ENCODE data around the gene XYLT1. TPM values are rescaled to one million over a fixed set of nuclear protein-coding genes. Genes with fewer than 3 reads are reported as not detected.

The XYLT1 gene
- total RNA-seq, 1 donor from 2014 or later = 27.3 TPM

DNA sequence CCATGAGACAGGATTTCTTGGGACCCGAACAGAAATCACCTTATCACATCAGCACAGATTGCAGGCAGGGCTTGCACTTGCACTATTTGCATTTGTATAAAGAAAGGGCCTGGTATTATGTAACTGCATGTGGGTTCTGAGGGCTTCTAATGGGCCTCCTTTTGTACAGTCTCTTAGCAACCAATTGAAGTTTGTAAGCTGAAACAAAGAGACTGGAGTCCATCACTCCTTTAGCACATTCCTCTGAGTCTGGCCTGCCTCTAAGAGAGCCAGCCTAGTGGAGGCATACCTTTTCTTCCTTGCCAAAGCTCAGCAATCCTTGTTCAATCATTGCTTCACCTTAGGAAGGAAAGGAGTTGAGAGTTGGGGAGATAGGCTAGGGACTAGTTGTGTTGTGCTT is 387.1 kb downstream of the XYLT1 start:
- Histone ChIP-seq H3K36me3 (no peaks in the 10 kb centered on the region), H3K4me1 (no peaks in the 10 kb centered on the region), H3K27ac (no peak overlapping the region), H3K9me3 (no peaks in the 10 kb centered on the region), H3K27me3 (no peaks in the 10 kb centered on the region), H3K4me3 (no peak overlapping the region)
- intact Hi-C loops (cut with DNase I) = no loop called here
- DNase-seq (ENCODE audit: extremely low spot score in 2 of 2) = no peak
- TF ChIP-seq POLR2A (IDR thresholded peaks at IDR 0.05) = no peak
- no peak for TF ChIP-seq POLR2AphosphoS5 (IDR thresholded peaks at IDR 0.05; ENCODE audit: insufficient read depth in 1 of 2, low read depth in 1 of 2)
- TF ChIP-seq CTCF (IDR thresholded peaks at IDR 0.05) = no peak

- DNase-seq (ENCODE audit: extremely low spot score in 2 of 2) = no peak
- intact Hi-C loops (cut with DNase I) = no loop called here
- H3K27ac ChIP-seq = no peak overlapping the region
These were observed 388.5 kb downstream of the XYLT1 start for GRCh38 chr16:17082095-17082882.

DNA sequence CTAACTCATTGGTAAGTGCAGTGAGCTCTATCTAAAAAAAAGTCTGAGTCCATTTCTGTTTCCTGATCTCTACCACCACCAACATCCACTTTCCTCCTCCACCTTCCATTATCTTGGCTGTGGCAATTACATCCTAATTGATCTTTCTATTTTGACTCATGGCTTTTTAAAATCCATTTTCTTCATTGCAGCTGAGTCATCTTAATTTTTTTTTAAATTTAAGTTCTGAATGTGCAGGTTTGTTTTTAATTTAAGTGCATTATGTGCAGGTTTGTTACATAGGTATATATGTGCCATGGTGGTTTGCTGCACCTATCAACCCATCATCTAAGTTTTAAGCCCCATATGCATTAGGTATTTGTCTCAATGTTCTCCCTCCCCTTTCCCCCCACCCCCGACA is 390.7 kb downstream of the XYLT1 start:
- Histone ChIP-seq H3K9me3 (no peaks in the 10 kb centered on the region), H3K27me3 (no peaks in the 10 kb centered on the region), H3K4me1 (no peaks in the 10 kb centered on the region), H3K27ac (no peak overlapping the region), H3K36me3 (no peaks in the 10 kb centered on the region), H3K4me3 (no peak overlapping the region)
- no peak for DNase-seq (ENCODE audit: extremely low spot score in 2 of 2)
- TF ChIP-seq POLR2A (IDR thresholded peaks at IDR 0.05) = no peak
- TF ChIP-seq POLR2AphosphoS5 (IDR thresholded peaks at IDR 0.05; ENCODE audit: insufficient read depth in 1 of 2, low read depth in 1 of 2) = no peak
- no peak for TF ChIP-seq CTCF (IDR thresholded peaks at IDR 0.05)
- intact Hi-C loops (cut with DNase I) = no loop called here

More at GRCh38 chr16:17082095-17082882, 388.5 kb downstream of the XYLT1 start:
- no peak for TF ChIP-seq POLR2A (IDR thresholded peaks at IDR 0.05)
- TF ChIP-seq CTCF (IDR thresholded peaks at IDR 0.05) = no peak
- no peak for TF ChIP-seq POLR2AphosphoS5 (IDR thresholded peaks at IDR 0.05; ENCODE audit: insufficient read depth in 1 of 2, low read depth in 1 of 2)
- Histone ChIP-seq H3K9me3 (no peaks in the 10 kb centered on the region), H3K4me3 (no peak overlapping the region), H3K36me3 (no peaks in the 10 kb centered on the region), H3K27me3 (no peaks in the 10 kb centered on the region), H3K4me1 (no peaks in the 10 kb centered on the region)

GRCh38 chr16:17078931-17079631 is 391.7 kb downstream of the XYLT1 start:
- peak in 1 of 2 donors; percentile 37 for DNase-seq (ENCODE audit: extremely low spot score in 2 of 2)
- Histone ChIP-seq H3K4me1 (no peaks in the 10 kb centered on the region), H3K27ac (no peak overlapping the region), H3K9me3 (no peaks in the 10 kb centered on the region), H3K4me3 (no peak overlapping the region), H3K27me3 (no peaks in the 10 kb centered on the region), H3K36me3 (no peaks in the 10 kb centered on the region)
- no peak for TF ChIP-seq CTCF (IDR thresholded peaks at IDR 0.05)
- TF ChIP-seq POLR2AphosphoS5 (IDR thresholded peaks at IDR 0.05; ENCODE audit: insufficient read depth in 1 of 2, low read depth in 1 of 2) = no peak
- TF ChIP-seq POLR2A (IDR thresholded peaks at IDR 0.05) = no peak
- intact Hi-C loops (cut with DNase I) = no loop called here

Measured in vagina (tissue), 2 donors.